Inflammatory macrophage (primary cell): ENCODE measurements around the gene VSTM2L.
"Not testable (repeated sequence)": the region's sequence is repeated elsewhere in the genome, so short reads cannot be mapped to it uniquely, and the experiment has no call there.

Experiments
- DNase-seq, 2 donors: peaks; one replicate each; pipeline ENCODE4 v3.0.0-alpha.2; 2020 to 2022
- total RNA-seq, 18 experiments: gene quantifications; one replicate each; lab custom pipeline; 2026; ENCODE audit warnings: mixed read lengths in 6 of 18, inconsistent platforms in 2 of 18; lab: John Stamatoyannopoulos, UW

VSTM2L gene
- total RNA-seq = 0.06 to 2.6 (median 0.49) reads per million in 18 experiments

GRCh38 chr20:37902504-37903313 is at the start of gene VSTM2L:
TSS of gene VSTM2L (plus strand) at chr20:37903127. CDS start at chr20:37903351, 224 bp downstream.
- peak in 1 of 2 donors; percentile 27 for DNase-seq

- DNase-seq = no peak
Measured at GRCh38 chr20:37853823-37854375, 49.0 kb upstream of the VSTM2L start.

GRCh38 chr20:37856034-37856433 is 46.9 kb upstream of the VSTM2L start:
- DNase-seq = not testable (repeated sequence)

- DNase-seq = no peak
Measured at GRCh38 chr20:37856932-37857660, 45.8 kb upstream of the VSTM2L start.

- no peak for DNase-seq
Measured at GRCh38 chr20:37859406-37860171, 43.3 kb upstream of the VSTM2L start.

- no peak for DNase-seq
Measured at GRCh38 chr20:37863289-37863688, 39.6 kb upstream of the VSTM2L start.

- no peak for DNase-seq
Measured at GRCh38 chr20:37864298-37864697, 38.6 kb upstream of the VSTM2L start.

- DNase-seq = no peak
Measured at GRCh38 chr20:37866051-37866450, 36.9 kb upstream of the VSTM2L start.

GRCh38 chr20:37867289-37868195 is 35.4 kb upstream of the VSTM2L start:
- DNase-seq = no peak

- peak; percentile 34 to 38 for DNase-seq
Measured at GRCh38 chr20:37868851-37869333, 34.0 kb upstream of the VSTM2L start.

GRCh38 chr20:37869334-37869861 is 33.5 kb upstream of the VSTM2L start:
- no peak for DNase-seq

- no peak for DNase-seq
Measured at GRCh38 chr20:37870294-37870693, 32.6 kb upstream of the VSTM2L start.

- DNase-seq = no peak
Measured at GRCh38 chr20:37871751-37872150, 31.2 kb upstream of the VSTM2L start.

- no peak for DNase-seq
Measured at GRCh38 chr20:37872161-37872560, 30.8 kb upstream of the VSTM2L start.

- no peak for DNase-seq
Measured at GRCh38 chr20:37873884-37874283, 29.0 kb upstream of the VSTM2L start.

- DNase-seq = no peak
Measured at GRCh38 chr20:37875460-37876175, 27.3 kb upstream of the VSTM2L start.

- DNase-seq = no peak
Measured at GRCh38 chr20:37876863-37877262, 26.1 kb upstream of the VSTM2L start.

GRCh38 chr20:37877832-37878772 is 24.8 kb upstream of the VSTM2L start:
- no peak for DNase-seq
